ENCODE measurements around the gene NEDD1. TPM values are rescaled to one million over a fixed set of nuclear protein-coding genes. Genes with fewer than 3 reads are reported as not detected.

Gene NEDD1, protein sequence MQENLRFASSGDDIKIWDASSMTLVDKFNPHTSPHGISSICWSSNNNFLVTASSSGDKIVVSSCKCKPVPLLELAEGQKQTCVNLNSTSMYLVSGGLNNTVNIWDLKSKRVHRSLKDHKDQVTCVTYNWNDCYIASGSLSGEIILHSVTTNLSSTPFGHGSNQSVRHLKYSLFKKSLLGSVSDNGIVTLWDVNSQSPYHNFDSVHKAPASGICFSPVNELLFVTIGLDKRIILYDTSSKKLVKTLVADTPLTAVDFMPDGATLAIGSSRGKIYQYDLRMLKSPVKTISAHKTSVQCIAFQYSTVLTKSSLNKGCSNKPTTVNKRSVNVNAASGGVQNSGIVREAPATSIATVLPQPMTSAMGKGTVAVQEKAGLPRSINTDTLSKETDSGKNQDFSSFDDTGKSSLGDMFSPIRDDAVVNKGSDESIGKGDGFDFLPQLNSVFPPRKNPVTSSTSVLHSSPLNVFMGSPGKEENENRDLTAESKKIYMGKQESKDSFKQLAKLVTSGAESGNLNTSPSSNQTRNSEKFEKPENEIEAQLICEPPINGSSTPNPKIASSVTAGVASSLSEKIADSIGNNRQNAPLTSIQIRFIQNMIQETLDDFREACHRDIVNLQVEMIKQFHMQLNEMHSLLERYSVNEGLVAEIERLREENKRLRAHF
- polyA plus RNA-seq (ENCODE audit: insufficient read length): 40.4 TPM
- long read RNA-seq, donor 1, full-length matches to known transcripts: 3 of 3 reads
- long read RNA-seq, donor 1, partial matches to known transcripts: 0 of 3 reads
- long read RNA-seq, donor 1, other reads (novel, unspliced or antisense): 0 of 3 reads
- long read RNA-seq, donor 2, full-length matches to known transcripts: 5 of 5 reads
- long read RNA-seq, donor 2, partial matches to known transcripts: 0 of 5 reads
- long read RNA-seq, donor 2, other reads (novel, unspliced or antisense): 0 of 5 reads
- long read RNA-seq, donor 3, full-length matches to known transcripts: 1 of 1 reads
- long read RNA-seq, donor 3, partial matches to known transcripts: 0 of 1 reads
- long read RNA-seq, donor 3, other reads (novel, unspliced or antisense): 0 of 1 reads
- long read RNA-seq, donor 4: 0 reads
- long read RNA-seq, donor 5, full-length matches to known transcripts: 4 of 24 reads
- long read RNA-seq, donor 5, partial matches to known transcripts: 20 of 24 reads
- long read RNA-seq, donor 5, other reads (novel, unspliced or antisense): 0 of 24 reads
- long read RNA-seq, donor 6, partial matches to known transcripts: 0 of 1 reads
- long read RNA-seq, donor 6, other reads (novel, unspliced or antisense): 0 of 1 reads
- long read RNA-seq, donor 7, full-length matches to known transcripts: 4 of 4 reads
- long read RNA-seq, donor 7, partial matches to known transcripts: 0 of 4 reads
- long read RNA-seq, donor 7, other reads (novel, unspliced or antisense): 0 of 4 reads
- long read RNA-seq, donor 8, full-length matches to known transcripts: 2 of 2 reads
- long read RNA-seq, donor 8, partial matches to known transcripts: 0 of 2 reads
- long read RNA-seq, donor 8, other reads (novel, unspliced or antisense): 0 of 2 reads

DNA sequence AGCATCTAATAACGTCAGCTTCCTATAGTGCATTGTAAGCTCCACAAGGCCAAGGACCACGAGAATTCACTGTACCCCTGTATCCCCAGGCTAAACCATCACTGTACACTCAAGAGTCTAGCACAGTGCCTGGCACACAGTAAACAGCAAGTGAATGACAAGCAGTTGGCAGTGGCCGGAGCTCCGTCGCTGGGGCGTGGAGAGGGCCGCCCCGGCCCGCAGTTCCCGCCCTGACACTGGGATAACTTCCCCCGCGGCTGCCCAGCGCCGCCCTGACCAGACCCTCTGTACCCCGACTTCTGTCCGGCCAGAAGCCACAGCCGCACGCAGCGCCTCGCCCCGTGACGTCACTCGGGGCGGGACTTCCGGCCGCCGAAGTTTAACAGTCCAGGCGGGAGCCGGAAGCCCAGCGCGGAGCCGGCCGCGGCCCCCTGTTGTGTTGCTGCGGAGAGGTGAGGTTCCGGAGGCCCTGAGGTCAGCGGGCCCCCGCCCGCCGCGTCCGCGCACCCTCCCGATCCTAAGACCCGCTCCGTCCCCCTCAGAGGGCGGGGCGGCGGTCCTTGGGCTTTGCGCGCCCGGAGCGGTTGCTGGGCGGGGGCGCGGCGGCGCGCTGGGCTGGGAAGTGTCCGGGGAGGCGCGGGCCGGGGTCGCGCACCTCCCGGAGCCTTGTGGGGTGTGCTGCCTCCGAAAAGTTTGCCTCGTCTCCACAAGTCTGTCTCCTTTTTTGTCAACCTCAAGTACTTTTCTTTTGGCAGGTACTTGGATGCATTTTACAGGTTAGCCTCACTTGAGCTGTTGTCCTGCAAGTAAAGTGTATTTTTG lies at the start of gene NEDD1:
TSS of gene NEDD1 (plus strand) at position 409 of the 822 bp plus-strand sequence. CDS start 2,503 bp downstream, outside the sequence.
- peak; percentile 86 for DNase-seq

DNA sequence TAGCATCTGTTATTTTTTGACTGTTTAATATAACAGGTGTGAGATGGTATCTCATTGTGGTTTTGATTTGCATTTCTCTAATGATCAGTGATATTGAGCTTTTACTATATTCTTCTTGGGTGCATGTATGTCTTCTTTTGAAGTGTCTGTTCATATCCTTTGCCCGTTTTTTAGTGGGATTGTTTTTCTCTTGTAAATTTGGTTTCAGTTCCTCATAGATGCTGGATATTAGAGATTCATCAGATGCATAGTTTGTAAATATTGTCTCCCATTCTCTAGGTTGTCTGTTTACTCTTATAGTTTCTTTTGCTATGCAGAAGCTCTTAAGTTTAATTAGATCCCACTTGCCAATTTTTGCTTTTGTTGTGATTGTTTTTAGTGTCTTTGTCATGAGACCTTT lies 48.9 kb upstream of the NEDD1 start:
- DNase-seq: no peak

DNA sequence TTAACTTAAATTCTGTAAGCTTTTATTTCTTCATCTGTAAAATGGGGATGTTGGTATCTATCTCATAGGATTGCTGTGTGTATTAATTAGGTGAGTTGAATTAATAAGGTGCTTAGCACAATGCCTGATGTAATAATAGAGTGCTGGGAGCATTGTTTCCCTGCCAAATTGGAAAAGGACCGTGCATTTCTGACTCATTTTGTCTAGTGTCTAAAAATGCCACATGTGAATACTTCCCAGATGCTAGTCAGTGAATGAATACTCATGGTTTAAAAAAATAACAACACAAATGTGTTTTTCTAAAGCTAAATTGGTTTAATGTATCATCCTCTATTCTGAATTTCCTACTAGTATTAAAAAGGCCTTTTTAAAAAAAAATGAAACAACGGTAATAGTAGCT lies 45.4 kb upstream of the NEDD1 start:
- DNase-seq: no peak

DNA sequence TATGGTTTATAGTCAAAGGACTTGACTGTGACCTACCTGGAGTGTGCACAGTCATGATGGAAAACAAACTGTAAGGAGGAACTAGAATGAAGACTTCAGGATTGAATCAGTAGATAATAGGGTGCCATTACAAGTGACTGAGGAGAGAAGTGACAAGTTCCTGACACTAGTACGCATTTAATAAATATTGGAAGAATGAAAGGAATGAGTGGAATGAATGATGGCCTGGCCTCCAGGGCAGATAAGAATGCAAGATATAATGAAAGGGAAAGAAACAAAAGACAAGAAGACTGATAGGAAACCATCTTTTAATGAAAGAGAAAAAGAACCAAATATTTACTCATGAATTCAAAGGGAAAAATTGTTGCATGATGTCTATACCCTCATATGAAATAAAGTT lies 44.7 kb upstream of the NEDD1 start:
- DNase-seq: no peak

DNA sequence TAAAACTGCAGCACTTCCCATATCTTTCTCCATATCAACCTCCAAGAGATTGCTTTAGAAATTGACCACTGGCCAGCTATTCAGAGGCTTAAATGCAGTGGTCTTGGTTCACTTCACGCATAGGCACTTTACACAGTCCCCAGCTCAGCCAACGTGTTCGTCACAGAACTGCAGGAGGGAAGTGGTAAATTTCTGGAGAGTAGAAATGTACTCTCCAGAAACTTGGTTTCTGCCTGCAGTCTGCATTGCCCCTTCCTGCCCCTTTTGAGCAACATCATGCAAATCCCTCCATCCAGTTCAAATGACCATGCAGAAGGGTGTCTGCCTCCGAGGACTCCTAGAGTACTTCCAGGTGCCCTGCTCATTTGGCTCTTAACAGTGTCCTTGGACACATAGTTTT lies 42.7 kb upstream of the NEDD1 start:
- no peak for DNase-seq

DNA sequence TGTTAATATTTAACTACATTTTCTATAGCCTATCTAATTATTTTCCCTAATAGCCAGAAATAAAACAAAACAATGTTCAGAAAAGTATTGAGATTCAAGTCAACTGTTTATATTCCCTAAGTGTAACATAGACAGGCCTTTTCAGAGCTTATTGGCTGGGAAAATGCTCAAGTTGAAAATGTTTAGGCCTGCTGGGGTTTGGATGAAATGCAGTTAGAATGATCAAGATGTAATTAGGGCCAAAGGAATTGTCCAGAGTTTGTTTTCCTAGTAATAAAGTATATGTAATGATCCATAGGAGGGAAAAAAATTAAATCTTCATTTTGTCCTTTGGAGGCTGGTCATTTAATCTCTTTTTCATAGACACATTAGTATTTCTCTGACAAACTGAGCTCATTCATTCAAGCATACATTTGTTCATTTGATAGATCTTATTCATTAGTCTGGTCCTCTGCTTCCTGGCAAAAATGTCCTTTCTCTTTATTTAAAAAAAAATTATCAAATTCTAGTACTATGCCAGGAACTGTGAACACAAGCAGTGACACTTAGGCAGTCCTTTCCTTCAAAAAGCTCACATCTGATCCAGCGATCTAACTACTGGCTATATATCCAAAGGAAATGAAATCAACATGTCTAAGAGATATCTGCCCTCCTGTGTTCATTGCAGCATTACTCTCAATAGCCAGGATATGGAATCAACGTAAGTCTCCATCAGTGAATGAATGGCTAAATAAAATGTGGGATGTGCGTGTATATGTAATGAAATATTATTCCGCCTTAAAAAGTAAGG lies 40.1 kb upstream of the NEDD1 start:
- DNase-seq: no peak

DNA sequence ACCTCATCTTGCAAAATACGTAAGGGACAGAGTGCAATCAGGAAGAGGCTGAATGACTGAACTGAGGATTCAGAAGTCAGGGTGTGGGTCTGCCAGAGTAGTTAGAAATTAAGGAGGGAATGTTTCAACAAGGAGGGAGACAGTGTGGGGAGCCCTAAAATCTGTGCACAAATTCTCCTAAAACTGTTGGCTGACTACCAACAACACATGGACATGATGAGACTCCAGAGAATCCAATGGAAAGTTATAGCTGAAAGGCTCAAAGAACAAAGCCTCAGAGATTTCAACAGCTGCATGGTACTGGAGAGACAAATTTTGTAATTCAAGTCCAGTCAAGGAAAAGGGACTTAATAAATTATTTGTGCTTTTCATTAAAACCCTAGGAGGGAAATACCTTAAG lies 36.1 kb upstream of the NEDD1 start:
- DNase-seq: no peak

DNA sequence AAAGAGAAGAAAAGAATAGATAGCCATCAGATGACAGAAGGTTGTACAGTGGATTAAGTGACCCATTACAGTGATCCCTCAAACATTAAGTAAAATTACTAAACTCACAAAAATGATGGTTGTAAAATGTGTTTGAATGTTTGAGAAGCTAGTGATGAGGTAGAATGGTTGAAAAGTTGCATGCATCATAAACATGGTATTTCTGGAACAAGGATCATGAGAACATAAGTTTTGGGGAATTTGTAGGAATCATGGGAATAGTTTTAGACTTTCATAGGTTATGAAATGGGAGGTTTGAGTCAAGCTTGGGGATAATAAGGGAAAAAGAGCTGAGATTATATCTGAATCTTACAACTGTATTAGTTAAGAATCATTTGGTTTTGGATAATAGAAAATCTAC lies 34.1 kb upstream of the NEDD1 start:
- no peak for DNase-seq

DNA sequence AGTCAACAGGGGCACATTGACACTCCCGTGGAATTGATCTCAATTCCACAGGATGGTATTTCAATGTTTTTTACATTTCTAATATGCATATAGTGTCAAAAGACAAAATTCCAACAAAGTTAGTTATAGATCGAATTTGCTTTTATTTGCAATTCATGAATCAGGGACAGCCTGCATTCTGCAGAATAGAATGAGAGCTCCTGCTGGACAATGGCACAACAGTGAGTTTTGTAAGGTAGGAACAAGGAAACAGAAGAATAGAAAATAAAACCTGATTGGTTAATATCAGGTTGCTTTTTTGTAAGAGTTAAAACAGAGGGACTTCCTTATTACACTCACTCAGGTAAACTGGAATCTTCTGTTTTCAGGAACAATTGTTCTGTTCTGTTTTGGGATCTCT lies 32.8 kb upstream of the NEDD1 start:
- DNase-seq: no peak

DNA sequence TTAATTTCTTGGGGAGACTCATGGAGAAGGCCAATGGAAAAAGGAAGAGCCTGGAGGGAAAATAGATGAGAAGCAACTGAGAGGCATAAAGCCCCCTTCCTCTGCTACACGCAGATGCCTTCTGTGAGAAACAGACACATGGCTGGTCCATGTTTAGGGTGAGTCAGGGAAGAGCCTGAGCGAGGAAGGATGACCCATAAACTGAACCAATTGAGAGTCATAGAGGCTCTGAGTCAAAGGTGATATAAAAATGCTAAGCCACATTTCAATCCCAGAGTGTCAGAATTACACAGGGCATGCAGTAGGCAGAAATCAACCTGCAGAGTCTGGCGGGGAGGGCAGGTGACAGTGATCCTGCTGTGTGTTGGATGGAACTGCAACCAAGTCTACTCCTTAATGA lies 30.1 kb upstream of the NEDD1 start:
- no peak for DNase-seq

DNA sequence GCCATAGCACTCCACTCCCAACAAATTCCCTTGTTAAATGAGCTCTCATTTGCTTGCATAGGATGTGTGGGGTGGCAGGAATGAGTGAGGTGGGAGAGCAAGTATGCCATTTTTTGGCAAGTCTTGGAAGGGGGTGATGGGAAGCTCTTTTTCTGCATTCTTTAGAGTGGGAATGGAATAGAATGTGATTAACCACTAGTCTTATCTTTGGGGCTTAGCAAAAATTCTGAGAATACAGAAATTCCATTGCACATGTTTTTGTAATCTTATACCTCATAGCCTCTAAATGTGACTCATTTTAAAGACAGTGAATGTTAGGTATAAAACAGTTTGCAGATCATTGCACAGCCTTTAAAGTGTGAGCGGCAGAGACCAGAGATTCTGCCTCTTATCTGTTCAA lies 28.4 kb upstream of the NEDD1 start:
- DNase-seq: no peak

DNA sequence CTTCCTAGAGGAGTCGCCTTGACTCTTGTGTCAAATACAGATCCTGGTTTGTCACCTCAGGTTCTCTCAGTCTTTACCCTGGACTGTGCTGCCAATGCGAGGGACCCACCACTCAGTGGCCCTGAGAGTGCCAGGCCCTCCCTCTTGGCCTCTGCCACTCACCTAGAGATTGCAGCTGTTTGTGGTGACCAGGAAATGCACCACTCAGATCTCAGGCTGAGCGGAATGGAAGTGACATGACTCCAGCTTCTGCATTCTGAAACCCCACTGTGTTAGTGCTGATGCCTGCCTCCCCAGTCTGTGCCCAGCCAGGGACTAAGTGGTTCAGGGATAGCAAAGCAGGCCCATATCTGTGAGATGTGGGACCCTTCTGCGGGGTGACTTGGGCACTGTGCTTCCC lies 27.8 kb upstream of the NEDD1 start:
- no peak for DNase-seq

DNA sequence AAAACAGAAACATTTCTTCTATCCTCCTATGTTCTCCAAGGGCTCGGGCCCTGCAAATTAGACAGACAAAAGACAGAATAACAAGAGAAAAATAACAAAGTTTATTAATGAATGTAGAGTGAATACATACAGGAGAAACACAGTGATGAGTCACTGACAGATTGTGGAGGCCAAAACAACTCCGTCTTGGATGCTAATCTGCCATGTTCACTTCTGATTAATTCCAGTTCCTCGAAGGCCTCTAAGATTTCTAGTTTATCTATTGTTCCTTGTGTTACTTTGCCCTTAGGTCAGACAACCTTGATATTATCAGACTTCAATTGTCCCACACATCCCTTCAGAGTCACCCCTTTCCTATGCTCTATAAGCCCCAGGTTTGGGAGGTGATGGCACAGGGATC lies 26.8 kb upstream of the NEDD1 start:
- DNase-seq: no peak

DNA sequence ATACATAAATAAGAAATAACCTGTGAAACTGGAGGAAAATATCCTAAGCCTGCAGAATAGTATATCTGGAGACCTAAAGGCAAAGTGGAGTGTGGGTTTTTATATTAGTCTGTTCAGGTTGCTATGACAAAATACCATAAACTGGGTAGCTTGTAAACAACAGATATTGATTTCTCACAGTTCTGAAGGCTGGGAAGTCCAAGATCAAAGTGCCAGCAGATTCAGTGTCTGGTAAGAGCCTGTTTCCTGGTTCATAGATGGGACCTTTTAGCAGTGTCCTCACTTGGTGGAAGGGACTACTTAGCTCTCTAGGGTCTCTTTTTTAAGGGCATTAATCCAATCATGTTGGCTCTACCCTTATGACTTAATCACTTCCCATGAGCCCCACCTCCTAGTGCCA lies 25.4 kb upstream of the NEDD1 start:
- no peak for DNase-seq

DNA sequence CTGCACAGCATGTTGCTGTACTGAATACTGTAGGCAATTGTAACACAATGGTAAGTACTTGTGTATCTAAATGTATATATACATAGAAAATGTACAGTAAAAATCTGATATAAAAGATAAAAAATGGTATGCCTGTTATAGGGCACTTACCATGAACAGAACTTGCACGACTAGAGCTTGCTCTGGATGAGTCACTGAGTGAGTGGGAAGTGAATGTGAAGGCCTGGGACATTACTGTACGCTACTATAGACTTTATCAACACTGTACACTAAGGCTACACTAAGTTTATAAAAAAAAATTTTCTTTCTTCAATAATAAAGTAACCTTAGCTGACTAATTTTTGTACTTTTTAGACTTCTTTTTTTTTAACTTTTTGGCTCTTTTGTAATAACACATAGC lies 24.2 kb upstream of the NEDD1 start:
- DNase-seq: no peak

DNA sequence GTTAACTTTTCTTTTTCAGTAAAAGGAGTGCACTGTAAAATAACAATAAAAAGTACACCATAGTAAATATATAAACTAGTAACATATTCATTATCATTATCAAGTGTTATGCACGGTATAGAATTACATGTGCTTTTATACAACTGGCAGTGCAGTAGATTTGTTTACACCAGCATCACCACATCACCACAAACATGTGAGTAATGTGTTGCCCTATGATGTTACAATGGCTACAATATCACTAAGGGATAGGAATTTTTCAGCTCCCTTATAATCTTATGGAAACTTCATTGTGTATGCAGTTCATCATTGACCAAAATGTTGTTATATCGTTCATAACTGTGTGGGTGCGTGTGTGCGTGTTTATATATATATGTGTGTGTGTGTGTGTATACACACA lies 23.5 kb upstream of the NEDD1 start:
- no peak for DNase-seq

DNA sequence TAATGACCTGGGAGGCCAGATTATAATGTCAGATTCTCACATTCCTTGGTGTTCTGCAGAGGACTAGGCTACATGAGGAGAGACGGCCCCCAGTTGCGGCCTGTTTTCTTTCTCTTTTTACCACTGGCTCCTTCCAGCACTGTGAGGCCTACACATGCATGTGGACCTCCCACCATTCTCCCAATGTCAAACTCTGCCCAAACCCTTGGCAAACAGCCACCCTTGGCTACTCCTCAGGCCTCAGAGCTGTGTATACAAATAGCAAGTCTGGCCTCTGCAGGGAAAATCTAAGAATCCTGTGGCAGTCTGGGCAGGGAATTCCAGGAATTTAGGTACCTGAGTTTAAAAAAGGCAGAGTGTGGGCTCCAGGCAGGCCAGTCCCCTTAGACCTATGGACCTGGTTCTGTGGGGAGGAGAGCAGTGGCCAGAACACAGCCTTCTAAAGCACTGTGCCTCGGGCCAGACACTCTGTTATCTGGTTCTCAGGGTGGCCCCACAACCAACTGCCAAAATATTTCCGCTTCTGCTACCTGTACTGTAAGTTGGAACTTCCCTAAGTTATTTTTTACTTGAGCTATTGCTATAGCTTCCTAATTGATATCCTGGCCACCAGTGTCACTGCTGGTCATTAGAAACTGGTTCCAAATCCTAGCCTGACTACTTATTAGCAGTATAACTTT lies 19.9 kb upstream of the NEDD1 start:
- DNase-seq: peak; percentile 44

DNA sequence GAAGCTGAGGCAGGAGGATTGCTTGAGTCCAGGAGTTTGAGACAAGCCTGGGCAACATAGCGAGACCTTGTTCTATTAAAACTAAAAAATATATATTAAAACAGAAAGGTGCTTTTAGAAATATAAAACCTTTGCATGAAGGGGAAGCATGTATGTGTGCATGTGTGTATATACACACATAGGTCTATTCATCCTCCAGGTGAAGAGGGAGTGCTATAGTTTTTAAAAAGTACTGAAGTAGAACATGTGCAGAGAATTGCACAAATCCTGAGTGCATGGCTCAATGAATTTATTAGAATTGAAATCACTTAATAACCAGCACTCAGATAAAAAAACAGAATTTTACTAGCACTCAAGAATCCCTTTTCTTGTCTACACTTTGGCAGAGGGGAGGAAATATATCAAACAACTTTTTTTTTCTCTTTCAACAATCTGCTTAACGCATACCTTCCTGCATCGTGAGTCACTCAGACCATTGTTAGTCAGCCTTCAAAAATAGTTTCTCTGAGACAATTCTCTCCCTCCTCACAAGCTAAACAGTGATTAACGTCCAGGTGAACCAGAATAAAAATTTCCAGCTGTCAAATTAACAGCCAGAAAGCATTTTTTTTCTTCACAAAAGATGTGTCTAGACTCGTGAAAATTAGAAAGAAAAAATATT lies 17.7 kb upstream of the NEDD1 start:
- DNase-seq: no peak

DNA sequence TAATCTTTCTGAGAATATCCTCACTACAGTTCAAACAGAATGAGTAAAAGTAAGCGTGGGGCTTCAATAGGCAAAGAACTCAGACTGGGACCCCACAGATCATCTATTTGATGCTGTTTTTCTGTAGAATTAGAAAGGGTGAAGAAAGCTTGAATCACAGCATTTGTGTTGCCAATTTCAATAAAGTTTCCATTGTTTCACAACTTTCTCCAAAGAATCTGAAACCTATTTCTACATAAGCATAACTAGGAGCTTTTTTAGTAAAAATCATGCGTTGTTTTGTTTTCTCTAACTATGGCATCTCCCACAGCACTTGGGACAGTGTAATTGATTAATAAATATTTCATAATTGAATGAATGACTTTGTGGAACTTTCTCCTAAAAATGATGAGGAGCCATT lies 16.7 kb upstream of the NEDD1 start:
- DNase-seq: no peak

Data from left kidney (tissue), 8 donors.